Stimulated activated CD8-positive, alpha-beta memory T cell treated with anti-CD3 and anti-CD28 coated beads, Interleukin-15, amount 100 ng/mL, for 1 hour (primary cell): Measurements from ENCODE around the gene TSC1.
A peak's percentile ranks its signal among the peaks of the same experiment; 100 is the strongest.

Experiments used
- DNase-seq: peaks from one replicate; pipeline ENCODE4 v3.0.0-alpha.2; 2020; ENCODE audit warnings: low read depth

The TSC1 gene

DNA sequence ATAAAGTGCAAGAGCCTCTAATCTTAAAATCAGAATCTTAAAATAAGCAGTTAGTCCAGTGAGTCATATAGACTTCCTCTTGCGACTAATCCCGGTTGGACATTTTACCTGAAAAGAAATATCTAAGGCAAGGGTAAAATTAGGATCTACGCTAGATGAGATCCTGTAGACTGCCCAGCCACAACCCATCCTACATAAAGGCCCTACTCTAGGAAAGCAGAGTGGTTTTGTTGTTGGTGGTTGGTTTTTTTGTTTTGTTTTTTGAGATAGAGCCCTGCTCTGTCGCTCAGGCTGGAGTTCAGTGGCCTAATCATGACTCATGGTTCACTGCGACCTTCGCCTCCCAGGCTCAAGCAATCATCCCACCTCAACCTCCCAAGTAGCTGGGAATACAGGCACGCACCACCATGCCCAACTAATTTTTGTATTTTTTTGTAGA is 6.9 kb downstream of the TSC1 start:
- no peak for DNase-seq

DNA sequence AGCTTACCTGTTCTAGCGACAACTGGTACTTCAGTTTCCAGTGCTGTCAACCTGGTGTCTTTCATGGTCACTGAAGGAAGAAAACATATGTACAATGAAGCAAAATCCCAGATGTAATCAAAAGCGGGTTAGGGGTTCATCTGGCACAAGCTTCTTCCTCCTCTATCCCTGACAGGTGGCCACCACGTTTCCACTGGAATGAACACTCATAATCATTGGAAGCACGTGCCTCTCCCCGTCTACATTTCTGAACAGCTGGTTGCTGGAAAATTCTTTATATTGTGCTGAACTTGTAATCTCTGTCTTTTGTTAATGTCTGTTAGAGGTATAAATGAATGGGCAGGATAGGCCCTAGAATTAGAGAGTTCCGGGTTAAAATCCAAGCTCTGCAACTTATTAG is 9.4 kb downstream of the TSC1 start:
- DNase-seq = no peak

DNA sequence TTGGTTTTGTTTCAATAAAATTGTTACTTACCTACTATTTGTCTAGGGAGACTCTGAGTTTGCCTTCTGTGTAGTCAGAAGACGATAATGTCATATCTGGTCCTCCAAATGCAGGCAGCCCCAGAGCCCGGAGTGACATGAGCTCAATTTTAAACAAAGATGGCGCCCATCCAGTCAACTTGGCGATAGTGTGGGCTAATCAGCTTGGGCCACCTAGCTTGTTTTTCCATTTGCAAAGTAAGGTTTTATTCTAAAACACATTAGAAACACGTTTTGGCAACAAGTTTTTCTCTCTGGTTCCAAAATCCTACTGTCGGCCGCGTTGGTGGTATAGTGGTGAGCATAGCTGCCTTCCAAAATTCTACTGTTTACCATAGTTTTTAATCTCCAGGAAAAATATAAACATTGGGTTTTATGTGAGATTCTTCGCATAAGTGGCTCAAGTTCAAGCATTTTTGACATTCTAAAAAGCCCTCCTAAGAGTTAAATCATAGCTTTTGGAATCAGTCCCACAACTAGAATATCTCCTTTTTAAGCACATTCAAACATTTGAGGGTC is 13.2 kb downstream of the TSC1 start:
- no peak for DNase-seq

DNA sequence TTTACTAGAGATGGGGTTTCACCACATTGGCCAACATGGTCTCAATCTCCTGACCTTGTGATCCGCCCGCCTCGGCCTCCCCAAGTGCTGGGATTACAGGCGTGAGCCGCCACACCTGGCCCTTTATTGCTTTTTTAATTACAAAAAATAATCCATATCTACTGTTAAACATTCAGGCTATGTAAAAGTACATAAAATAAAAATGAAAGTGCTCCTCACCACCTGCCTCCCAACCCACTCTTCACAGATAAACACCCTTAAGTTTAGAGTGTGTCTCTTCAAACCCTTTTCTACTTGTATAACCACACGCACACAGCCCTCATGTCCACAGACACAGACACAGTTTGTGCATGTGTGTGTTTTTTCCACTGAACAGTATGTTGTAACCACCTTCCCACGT is 16.7 kb downstream of the TSC1 start:
- DNase-seq = no peak

DNA sequence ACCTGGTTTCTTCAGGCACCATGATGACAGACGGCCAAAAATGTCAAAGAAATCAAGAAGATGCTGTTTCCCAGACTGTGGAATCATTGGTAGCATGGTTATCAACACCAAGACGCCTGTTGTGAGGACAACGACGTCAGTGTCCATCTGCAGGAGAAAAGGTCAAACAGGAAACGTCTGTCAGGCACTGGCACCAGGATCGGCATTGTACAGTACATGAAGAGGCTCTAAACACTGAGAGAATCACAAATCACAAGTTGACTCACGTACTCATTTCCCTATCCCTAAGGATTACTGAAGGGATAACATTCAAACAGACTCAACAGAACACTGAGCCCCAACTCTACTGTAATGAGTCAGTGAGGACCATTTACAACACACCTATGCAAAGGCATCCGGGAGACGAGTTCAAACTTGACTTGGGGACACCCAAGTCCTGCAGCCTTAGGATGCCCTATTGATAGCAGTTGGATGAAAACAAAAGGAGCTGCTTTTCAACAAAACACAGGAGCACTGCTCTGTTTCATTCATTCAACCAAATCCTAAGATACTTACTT is 21.0 kb downstream of the TSC1 start:
- DNase-seq = no peak

DNA sequence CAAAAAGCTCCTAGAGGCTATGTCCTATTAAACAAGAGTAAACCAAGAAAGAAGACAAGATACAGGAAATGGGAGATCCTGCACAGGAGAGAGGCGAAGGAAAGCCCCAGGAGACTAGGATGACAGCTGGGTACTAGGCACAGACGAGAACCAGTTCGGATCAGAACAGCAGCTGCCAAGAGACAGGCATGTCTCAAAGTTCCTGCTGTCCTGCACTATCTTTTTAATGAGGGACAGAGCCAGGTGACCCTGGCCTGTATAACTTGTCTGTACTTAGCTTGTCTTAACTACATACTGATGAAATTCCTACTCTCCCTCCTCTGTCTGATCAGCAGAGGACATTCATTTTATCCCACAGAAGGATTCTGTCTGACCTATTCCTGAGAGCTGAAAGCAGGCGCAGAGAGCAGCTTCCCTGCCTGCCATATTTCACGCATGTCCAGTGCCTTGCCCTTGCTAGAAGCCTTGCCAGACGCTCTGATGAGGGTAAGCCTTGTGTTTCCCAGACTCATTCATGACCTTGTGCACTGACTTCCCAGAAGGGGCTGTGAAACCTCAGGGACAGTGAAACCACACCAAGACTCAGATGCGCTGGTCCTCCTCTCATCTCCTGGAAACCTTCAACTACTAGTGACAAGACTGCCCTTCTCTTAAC is 24.7 kb downstream of the TSC1 start:
- DNase-seq = no peak

DNA sequence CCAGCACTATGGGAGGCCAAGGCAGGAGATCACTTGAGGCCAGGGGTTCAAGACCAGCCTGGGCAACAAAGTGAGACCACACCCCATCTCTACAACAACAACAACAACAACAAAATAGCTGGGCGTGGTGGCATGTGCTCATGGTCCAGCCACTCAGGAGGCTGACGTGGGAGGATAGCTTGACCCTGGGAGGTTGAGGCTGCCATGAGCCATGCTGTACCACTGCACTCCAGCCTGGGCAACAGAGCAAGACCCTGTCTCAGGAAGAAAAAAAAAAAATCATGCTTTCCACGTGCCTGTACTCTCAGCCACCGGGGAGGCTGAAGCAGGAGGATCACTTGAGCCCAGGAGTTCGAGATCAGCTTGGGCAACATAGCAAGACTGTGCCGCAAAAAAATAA is 29.5 kb downstream of the TSC1 start:
- no peak for DNase-seq

DNA sequence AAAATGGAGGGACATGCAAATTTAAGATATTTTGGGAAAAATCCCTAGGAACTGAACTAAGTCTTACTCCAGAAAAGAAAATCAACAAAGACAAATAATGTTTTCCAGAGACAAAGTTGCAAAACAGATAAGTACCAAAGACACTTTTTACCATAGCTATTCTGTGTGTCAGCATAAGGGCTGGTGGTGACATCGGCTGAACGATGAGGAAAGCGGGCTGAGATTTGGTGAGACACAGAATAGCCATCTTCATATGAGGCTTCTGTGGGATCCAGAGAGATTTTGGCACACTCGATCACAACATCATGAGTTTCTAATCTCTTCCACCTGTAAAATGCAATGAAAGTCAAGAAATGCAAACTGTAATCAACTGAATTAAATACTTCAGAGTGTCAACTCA is 32.3 kb downstream of the TSC1 start:
- no peak for DNase-seq

DNA sequence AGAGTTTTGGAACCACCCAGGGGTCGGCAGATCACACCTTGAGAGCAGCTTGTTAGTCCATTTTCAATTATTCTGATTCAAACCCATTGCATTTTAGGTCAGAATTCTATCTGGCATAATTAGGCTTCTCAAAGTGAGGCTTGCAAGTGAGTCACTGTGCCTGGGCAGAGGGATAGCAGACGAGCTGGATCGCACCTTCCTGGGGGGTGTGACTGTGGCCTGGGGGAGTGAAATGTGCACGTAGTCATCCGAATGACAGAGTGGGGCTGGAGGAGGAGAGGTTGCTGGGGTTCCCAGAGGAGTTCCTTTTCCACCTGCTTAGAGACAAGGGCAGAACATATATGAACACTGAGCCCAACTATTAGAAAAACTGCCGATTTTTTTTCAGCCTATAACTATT is 34.0 kb downstream of the TSC1 start:
- no peak for DNase-seq

DNA sequence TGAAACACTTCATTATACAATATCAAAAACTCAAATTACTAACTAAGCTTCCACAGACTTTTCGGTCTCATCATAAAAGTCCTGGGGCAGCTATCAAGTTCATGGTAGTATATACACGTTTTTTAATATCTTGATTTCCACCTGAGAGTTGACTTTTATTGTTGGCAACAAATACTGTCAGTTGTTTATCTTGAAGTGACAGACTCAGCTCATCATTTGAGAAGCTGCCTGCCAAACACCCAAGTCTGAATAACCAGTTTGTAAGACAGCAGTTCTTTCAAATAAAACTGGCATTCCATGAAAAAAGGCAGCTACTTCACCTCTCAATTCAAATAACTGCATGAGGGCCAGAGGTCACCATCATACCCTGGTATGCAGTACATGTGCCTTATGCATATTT is 35.1 kb downstream of the TSC1 start:
- DNase-seq = no peak

DNA sequence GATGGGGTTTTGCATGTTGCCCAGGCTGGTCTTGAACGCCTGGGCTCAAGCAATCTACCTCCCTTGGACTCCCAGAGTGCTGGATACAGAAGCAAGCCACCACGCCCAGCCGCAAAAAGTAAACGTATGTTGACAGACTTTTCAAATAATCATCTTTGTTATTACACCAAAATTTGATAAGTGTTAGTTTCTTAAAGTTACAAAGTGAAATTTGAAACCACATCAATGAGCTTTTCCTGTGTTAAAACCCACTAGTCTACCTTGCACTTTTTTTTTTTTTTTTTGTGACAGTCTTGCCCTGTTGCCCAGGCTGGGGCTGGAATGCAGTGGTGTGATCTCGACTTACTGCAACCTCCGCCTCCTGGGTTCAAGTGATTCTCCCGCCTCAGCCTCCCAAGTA is 35.8 kb downstream of the TSC1 start:
- DNase-seq = no peak

DNA sequence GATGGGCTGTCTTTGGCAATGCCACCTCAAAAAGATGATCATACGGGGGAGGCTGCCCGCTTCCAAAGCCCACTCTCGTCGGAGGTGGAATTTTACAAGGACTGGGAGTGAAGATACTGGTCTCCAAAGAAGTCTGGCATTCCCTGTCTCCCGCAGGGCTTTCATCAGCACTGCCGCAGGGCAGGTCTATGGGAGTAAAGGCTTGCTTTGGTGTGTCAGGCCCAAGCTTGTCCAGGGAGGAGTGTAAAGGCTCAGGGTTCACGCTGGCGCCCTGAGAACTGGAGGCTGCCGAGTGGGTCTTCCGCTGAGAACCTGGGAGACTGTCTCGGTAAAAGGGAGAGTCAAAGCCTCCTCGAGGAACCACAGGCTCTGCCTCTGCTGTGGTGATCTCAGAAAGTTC is 38.7 kb downstream of the TSC1 start:
- no peak for DNase-seq

DNA sequence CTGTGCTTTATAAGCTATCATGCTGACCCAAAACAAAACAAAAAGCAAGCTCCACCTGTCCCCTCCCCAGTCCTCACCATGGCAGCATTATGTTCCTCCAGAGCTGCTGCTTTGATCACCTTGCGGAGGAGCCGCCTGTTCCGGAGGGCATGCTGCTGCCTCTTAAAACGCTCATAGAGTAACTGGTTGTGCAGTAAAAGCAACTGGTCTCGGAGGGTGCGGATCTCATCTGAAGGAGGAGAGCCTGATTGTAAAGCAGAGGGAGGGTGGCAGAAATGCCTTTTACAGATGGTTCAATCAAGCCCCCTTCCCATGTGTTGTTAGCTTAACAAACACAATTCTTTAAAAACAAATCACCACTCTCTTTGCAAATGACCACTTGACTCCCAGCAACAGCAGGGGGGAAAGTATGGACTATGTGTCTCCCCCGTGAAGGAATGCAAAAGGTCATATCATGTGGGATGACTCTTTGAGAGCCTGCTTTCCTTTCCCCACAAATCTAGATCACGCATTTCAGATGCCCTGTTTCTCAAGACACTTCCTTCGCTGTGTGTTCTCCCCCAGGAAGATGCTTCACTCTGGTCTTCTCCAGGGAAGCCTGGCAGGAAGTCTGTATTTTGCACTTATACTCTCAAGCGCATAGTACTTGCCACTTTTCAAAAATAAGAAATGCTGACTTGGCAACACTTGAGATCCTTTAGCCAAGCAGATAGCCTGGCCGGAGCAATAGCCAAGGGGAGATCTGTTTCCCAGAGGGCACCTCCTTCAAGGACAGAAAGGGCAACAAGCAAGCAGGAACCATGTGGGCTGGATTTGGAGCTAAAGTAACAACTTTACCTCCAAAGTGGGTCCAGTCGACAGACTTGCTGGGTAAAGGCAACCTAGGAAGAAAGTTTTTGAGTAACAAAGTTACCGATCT is 40.6 kb downstream of the TSC1 start:
- DNase-seq = no peak

DNA sequence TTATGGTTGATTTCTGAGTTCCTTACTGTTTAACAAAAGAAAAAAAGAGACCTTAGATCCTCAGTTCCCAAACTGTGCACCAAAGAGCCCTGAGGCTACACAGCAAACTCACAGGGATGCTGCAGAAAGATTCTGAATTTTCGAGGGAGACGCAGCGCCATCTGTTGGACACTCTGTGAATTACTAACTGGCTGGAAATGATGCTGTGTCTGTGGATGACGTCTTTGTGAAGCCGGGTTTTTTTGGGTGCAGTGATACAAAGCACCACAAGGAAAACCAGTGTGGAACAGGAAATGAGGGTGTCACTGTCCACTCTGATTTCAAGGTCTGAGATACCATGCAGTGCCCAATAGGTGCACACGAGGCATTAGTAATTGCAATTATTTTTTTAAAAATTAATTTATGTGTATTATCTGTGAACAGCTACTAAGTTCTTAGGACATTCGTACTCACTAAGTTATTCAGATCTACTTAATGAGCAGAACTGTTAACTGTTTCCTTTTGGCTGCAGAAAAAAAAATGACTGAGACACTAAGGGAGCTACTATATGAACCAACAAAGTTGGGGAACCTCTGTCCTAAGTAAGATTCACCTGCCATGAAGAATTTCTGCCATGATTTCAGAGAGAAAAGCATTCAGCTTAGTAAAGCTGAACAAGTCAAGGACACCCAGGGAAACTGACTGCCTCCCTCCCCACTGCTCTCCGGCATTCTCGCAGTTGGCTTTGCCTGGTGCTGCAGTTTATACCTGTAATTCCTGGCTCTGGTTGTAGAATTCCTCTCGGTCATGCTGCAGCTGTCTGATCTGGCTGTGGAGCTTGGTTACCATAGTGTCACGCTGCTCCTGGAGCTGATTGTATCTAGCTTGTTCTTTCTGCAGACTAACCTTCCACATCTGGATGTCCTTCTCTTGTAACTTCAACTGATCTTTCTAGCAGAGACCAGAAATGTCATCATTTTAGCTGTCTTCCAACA is 42.3 kb downstream of the TSC1 start:
- peak; percentile 56 for DNase-seq

DNA sequence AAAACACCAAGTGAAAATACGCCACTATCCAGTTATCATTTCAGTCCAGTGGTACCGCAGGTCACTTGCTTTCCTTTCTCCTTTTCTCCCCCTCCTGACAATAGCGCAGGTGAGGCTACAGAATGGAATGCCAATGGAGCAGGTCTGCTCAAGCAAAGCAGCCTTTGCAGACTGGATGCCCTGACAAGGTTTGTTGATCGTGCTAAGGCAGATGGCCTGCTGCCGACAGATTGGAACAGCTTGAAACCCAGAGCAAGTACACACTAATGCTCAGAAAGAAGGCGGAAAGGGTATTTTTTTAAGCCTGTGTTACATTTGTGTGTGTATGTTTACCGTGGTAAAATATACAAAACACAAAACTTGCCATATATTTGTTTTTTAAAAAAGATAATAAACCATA is 46.4 kb downstream of the TSC1 start:
- no peak for DNase-seq

DNA sequence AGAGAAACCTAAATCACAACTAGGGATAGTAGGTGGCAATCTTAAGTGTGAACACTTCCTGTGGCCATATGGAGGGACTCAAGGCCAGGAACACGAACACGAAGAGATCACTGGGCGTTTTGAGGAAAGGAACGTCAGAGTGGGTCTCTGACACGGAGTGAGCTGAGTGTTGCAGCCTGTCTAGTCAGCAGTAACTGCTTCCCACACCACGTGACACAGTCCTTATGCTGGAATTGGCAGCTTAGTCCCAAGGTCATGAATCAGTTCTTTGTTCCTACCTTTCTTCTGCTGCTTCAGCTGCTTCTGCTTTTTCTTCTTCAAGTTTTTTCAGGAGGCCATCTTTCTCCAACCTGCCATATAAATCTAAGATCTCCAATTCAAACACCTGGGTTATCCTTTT is 47.5 kb downstream of the TSC1 start:
- DNase-seq = no peak

DNA sequence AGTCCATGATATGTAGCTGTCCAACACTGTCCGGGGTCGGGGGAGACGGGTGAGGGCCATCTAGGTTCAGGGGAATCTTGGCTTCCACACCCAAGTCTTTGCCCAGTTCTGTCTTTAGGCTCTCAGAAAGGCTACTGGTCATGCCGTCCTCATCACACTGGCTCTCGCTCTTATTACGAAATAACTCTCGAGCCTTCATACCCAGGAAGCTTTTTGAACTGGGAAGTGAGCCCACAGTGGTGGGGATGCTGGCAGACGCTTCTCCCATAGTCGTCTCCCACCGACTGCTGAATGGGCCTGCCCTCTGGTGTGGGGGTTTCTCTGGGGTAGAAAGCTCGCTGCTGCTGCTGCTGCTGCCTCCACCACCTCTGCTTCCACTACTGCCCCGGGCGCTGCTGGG is 48.2 kb downstream of the TSC1 start:
- no peak for DNase-seq

DNA sequence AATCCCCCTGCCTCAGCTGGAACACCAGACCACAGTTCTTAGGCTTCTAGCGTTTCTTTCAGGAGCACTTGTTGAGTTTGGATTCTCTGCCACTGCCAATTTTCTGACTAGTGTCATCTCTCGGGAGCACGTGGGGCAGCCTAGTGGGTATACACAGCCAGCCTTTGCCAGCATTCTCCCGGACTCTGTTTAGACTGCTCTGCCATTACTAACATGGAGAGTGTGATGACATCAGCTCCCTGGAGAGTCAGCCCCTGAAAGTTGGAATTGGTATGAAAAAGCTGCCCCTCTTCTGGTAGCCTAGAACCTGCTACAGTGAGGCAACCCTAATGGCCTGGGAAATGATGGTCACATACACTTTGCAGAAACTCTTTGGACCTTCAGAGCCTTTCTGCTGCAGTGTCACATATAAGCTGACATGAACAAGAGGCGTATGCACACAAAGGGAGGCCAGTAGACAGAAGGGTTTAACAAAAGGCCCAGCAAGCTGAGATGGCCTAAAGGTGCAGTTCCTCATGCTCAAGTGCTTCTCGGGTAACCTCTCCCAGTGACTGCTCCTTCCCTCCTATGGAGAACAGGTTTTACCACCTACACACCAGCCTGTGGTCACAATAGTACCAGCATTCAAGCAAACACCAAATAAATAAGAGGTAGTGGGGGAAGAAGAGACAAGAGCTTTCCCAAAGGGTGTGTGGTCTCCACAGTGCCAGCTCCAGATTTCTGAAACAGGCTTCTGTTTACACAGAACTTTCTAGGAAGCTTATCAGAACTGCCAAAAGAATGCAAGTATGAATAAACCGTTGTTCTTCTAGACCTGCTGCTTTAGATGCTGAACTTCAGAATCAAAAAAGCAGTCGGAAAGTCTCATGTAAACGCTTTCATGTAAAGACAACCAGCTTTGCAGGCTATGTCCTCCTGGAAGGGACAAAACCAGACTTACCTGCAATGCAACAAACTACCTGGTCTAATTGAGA is 49.3 kb downstream of the TSC1 start:
- no peak for DNase-seq

DNA sequence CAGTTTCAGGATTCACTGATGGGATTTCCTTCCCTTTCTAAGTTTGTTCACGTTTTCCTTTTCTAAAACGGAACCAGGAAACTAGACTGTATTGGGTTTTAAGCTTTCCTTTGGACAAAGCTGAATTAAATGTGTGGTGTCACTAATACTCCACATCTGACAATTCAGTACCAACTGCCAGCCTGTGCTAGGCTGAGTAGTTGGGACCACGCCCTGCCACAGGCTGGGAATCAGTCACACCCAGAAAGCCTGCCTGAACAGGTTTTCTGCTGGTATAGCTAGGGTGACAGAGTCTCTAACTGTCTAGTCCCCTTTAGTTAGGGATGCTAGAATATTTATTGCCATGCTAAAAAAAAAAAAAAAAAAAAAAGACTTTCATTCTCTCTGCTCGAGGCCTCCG is 50.1 kb downstream of the TSC1 start:
- no peak for DNase-seq

DNA sequence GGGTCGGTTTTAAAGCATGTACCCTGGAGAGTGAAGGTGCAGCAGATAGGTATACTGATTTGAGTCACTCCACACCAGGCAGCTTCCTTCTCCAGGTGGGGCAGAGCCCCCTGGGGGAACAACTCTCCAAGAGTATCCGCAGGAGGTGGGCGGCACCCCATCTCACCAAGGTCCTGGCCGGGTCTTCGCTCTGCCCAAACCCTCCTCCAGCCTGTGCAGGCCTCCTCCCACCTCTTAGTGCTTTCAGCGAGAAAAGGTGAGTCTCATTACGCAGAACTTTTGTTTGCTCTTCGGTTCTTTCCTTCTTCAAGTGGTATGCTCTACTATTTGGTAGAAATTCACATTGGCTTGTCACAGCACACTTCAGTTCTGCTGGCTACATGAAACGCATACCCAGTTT is 52.0 kb downstream of the TSC1 start:
- no peak for DNase-seq

DNA sequence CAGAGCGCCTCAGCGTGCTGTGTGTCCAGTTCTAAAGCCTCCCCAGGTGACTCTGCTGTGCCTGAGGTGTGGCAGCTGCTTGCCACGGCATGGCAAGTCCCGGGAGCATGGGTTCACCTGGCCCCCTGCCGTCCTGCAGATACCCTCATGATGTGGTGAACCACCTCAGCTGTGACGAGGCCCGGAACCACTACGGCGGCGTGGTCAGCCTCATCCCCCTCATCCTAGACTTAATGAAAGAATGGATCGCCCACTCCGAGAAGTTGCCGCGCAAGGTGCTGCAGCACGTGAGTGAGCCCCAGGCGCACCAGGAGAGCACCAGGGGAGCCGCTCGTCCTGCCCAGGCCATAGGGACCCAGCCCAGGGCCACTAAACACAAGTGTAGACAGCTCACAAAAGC is 56.3 kb downstream of the TSC1 start:
- DNase-seq = no peak
